DOHH2 (cell line): ENCODE results near the gene NCKAP5.

ENCODE experiments used
- H3F3A ChIP-seq: fragments of 200-600 bp; sonication (generic), shearing (Covaris generic); 2 replicates; pipeline ENCODE4 v1.6.0; 2016; ENCODE audit warnings: antibody characterized with exemption, mild to moderate bottlenecking; ENCODE audit not compliant: control insufficient read depth, insufficient read depth
- H3K27ac ChIP-seq: fragments of 200-600 bp; sonication (generic); 2 replicates; pipeline ENCODE4 v1.5.1; 2014; ENCODE audit warnings: low read depth, mild to moderate bottlenecking, low read length, moderate library complexity
- H3K27me3 ChIP-seq: fragments of 200-600 bp; sonication (generic); 2 replicates; pipeline ENCODE4 v1.6.1; 2014; ENCODE audit warnings: mild to moderate bottlenecking, low read length, mixed read lengths; ENCODE audit not compliant: control insufficient read depth
- H3K36me3 ChIP-seq: fragments of 200-600 bp; sonication (generic); 2 replicates; pipeline ENCODE4 v1.6.1; 2014; ENCODE audit warnings: mild to moderate bottlenecking, low read length, moderate library complexity, mixed read lengths; ENCODE audit not compliant: control insufficient read depth
- H3K4me1 ChIP-seq: fragments of 200-600 bp; sonication (generic); 2 replicates; pipeline ENCODE4 v1.6.1; 2014; ENCODE audit warnings: mild to moderate bottlenecking, low read length, mixed read lengths; ENCODE audit not compliant: control insufficient read depth
- H3K4me2 ChIP-seq: fragments of 200-600 bp; sonication (generic); 2 replicates; pipeline ENCODE4 v1.6.0; 2014; ENCODE audit warnings: mild to moderate bottlenecking, low read length, moderate library complexity
- H3K4me3 ChIP-seq: fragments of 200-600 bp; sonication (generic); 2 replicates; pipeline ENCODE4 v1.5.1; 2014; ENCODE audit warnings: mild to moderate bottlenecking, low read length, mixed read lengths
- H3K79me2 ChIP-seq: fragments of 200-600 bp; sonication (generic); 2 replicates; pipeline ENCODE4 v1.6.1; 2014; ENCODE audit warnings: mild to moderate bottlenecking, low read length, mixed read lengths; ENCODE audit not compliant: control insufficient read depth
- H3K9me2 ChIP-seq: fragments of 200-600 bp; sonication (generic); replicated peaks from 2 replicates; pipeline ENCODE4 v1.6.1; 2014; ENCODE audit warnings: mild to moderate bottlenecking, low read length, mixed read lengths; ENCODE audit not compliant: control insufficient read depth
- H3K9me3 ChIP-seq: fragments of 200-600 bp; sonication (generic); 2 replicates; pipeline ENCODE4 v1.6.1; 2014; ENCODE audit warnings: antibody characterized with exemption, low read length, mixed read lengths; ENCODE audit not compliant: control insufficient read depth, insufficient read depth
- H4K20me1 ChIP-seq: fragments of 200-600 bp; sonication (generic); 2 replicates; pipeline ENCODE4 v1.6.0; 2014; ENCODE audit warnings: low read depth, mild to moderate bottlenecking, antibody characterized with exemption, low read length, moderate library complexity; ENCODE audit not compliant: control insufficient read depth, insufficient read depth
- EZH2phosphoT487 ChIP-seq: fragments of 200-600 bp; sonication (generic); IDR thresholded peaks from 2 replicates; pipeline ENCODE4 v1.6.1; 2017; ENCODE audit warnings: borderline replicate concordance, mild to moderate bottlenecking, antibody characterized with exemption, low read length, moderate library complexity, mixed read lengths
- TF ChIP-seq, protein P1 (sequence below): fragments of 200-600 bp; sonication (generic); IDR thresholded peaks from one replicate; pipeline ENCODE4 v1.5.1; 2014; ENCODE audit warnings: antibody characterized with exemption, mild to moderate bottlenecking, low read depth, low read length; ENCODE audit not compliant: poor library complexity, severe bottlenecking

The NCKAP5 gene

GRCh38 chr2:133107058-133107815, 461.0 kb downstream of the NCKAP5 start:
- Histone ChIP-seq H3K79me2 (no peaks in the 10 kb centered on the region), H4K20me1 (no peaks in the 10 kb centered on the region), H3F3A (no peaks in the 10 kb centered on the region), H3K36me3 (no peaks in the 10 kb centered on the region), H3K9me3 (no peaks in the 10 kb centered on the region), H3K27me3 (no peaks in the 10 kb centered on the region), H3K4me3 (no peak overlapping the region), H3K27ac (no peak overlapping the region), H3K4me2 (no peak overlapping the region), H3K9me2 (no peaks in the 10 kb centered on the region), H3K4me1 (no peaks in the 10 kb centered on the region)
- no peak for TF ChIP-seq EZH2phosphoT487
- TF ChIP-seq, protein P1, sequence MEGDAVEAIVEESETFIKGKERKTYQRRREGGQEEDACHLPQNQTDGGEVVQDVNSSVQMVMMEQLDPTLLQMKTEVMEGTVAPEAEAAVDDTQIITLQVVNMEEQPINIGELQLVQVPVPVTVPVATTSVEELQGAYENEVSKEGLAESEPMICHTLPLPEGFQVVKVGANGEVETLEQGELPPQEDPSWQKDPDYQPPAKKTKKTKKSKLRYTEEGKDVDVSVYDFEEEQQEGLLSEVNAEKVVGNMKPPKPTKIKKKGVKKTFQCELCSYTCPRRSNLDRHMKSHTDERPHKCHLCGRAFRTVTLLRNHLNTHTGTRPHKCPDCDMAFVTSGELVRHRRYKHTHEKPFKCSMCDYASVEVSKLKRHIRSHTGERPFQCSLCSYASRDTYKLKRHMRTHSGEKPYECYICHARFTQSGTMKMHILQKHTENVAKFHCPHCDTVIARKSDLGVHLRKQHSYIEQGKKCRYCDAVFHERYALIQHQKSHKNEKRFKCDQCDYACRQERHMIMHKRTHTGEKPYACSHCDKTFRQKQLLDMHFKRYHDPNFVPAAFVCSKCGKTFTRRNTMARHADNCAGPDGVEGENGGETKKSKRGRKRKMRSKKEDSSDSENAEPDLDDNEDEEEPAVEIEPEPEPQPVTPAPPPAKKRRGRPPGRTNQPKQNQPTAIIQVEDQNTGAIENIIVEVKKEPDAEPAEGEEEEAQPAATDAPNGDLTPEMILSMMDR: no peak

DNA sequence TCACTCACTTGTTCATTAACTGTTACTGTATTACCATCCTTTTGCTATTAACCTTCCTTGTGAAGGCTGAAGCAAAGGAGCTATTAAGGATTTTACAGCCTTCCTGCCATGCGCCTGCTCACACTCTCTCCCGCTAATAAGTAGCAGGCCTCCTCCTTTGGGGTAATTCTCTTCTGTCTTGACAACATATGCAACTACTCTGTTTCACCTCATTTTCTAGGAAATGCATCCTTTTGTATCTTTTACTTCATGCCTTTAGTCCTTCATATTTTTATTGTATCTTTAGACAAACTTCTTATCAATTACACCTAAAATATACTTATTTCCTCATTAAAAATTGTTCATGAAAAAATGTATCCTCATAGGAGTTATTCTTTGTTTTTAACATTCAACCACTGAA, 463.4 kb downstream of the NCKAP5 start:
- H3K4me3 ChIP-seq: no peak overlapping the region
- H3K9me2 ChIP-seq: no peaks in the 10 kb centered on the region
- no peaks in the 10 kb centered on the region for H3K4me1 ChIP-seq
- no peak overlapping the region for H3K4me2 ChIP-seq
- H4K20me1 ChIP-seq: no peaks in the 10 kb centered on the region
- H3K27ac ChIP-seq: no peak overlapping the region
- TF ChIP-seq, protein P1: no peak
- TF ChIP-seq EZH2phosphoT487: no peak
- no peaks in the 10 kb centered on the region for H3K9me3 ChIP-seq
- H3F3A ChIP-seq: no peaks in the 10 kb centered on the region
- H3K79me2 ChIP-seq: no peaks in the 10 kb centered on the region
- no peaks in the 10 kb centered on the region for H3K36me3 ChIP-seq
- H3K27me3 ChIP-seq: no peaks in the 10 kb centered on the region

- Histone ChIP-seq H3K36me3 (no peaks in the 10 kb centered on the region), H3K79me2 (no peaks in the 10 kb centered on the region), H3K4me3 (no peak overlapping the region), H3K27ac (no peak overlapping the region), H3K9me2 (no peaks in the 10 kb centered on the region), H3K27me3 (no peaks in the 10 kb centered on the region), H4K20me1 (no peaks in the 10 kb centered on the region), H3F3A (no peaks in the 10 kb centered on the region), H3K9me3 (no peaks in the 10 kb centered on the region), H3K4me1 (no peaks in the 10 kb centered on the region), H3K4me2 (no peak overlapping the region)
- TF ChIP-seq, protein P1: no peak
- TF ChIP-seq EZH2phosphoT487: no peak
Measured at GRCh38 chr2:133098787-133099186, 469.5 kb downstream of the NCKAP5 start.
